NCI-H226 (cell line): Measurements from ENCODE around the gene SPARC.

Experiments used
- DNase-seq: peaks from one replicate; pipeline ENCODE4 v3.0.0-alpha.2; 2015

Gene SPARC

GRCh38 chr5:151618907-151619306 lies 67.8 kb downstream of the SPARC start:
- no peak for DNase-seq

GRCh38 chr5:151617841-151618710 lies 68.6 kb downstream of the SPARC start:
- DNase-seq: no peak

- DNase-seq: no peak
Observed at GRCh38 chr5:151617383-151617840, 69.3 kb downstream of the SPARC start.

- peak; percentile 32 for DNase-seq
Observed at GRCh38 chr5:151615431-151615830, 71.3 kb downstream of the SPARC start.

GRCh38 chr5:151614565-151614964 lies 72.2 kb downstream of the SPARC start:
- DNase-seq: no peak

- peak; percentile 75 for DNase-seq
Observed at GRCh38 chr5:151612689-151613427, 73.9 kb downstream of the SPARC start.

GRCh38 chr5:151611127-151611775 lies 75.5 kb downstream of the SPARC start:
- DNase-seq: no peak
